ENCODE measurements around the gene KLHL41. TPM values are rescaled to one million over a fixed set of nuclear protein-coding genes. Genes with fewer than 3 reads are reported as not detected.

KLHL41 gene
- total RNA-seq, 6 donors from 2014 or later, result 0.40 to 3.1 (median 1.3) TPM; not detected in 1

DNA sequence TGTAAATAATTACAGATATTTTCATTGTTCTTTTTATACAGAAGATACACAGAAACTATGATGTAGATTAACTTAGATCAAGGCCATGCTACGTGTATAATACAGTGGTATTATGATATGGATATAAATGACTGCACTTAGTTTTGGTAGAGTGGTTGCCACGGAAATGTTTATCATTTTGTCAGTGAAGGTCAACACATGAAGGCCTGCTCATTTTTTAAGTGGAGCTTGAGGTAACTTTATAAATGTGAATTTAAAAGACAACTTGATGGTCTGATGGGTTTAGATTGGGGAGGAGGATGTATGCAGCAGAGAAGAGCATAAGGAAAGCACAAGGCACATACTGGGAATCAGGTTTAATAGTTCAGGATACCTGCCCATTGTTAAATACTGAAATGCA lies 44.6 kb upstream of the KLHL41 start:
- no peaks in the 10 kb centered on the region for H3K9me3 ChIP-seq
- H3K4me3 ChIP-seq, result no peak overlapping the region
- WGBS, 2 donors, result 62 to 65% methylated on average over 2 of the region's 2 CpGs
- DNase-seq (no peak), ATAC-seq (ENCODE audit: low FRiP score in 2 of 2) (no peak)
- H3K27ac ChIP-seq, result no peak overlapping the region
- no peaks in the 10 kb centered on the region for H3K36me3 ChIP-seq
- H3K4me1 ChIP-seq, result no peaks in the 10 kb centered on the region
- no peaks in the 10 kb centered on the region for H3K27me3 ChIP-seq
- no peak for TF ChIP-seq EP300 (IDR thresholded peaks at IDR 0.05)
- TF ChIP-seq, protein P1, sequence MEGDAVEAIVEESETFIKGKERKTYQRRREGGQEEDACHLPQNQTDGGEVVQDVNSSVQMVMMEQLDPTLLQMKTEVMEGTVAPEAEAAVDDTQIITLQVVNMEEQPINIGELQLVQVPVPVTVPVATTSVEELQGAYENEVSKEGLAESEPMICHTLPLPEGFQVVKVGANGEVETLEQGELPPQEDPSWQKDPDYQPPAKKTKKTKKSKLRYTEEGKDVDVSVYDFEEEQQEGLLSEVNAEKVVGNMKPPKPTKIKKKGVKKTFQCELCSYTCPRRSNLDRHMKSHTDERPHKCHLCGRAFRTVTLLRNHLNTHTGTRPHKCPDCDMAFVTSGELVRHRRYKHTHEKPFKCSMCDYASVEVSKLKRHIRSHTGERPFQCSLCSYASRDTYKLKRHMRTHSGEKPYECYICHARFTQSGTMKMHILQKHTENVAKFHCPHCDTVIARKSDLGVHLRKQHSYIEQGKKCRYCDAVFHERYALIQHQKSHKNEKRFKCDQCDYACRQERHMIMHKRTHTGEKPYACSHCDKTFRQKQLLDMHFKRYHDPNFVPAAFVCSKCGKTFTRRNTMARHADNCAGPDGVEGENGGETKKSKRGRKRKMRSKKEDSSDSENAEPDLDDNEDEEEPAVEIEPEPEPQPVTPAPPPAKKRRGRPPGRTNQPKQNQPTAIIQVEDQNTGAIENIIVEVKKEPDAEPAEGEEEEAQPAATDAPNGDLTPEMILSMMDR (IDR thresholded peaks at IDR 0.05), result no peak
- no peak for TF ChIP-seq POLR2A (IDR thresholded peaks at IDR 0.05)
- TF ChIP-seq POLR2AphosphoS5 (IDR thresholded peaks at IDR 0.05), result no peak

DNA sequence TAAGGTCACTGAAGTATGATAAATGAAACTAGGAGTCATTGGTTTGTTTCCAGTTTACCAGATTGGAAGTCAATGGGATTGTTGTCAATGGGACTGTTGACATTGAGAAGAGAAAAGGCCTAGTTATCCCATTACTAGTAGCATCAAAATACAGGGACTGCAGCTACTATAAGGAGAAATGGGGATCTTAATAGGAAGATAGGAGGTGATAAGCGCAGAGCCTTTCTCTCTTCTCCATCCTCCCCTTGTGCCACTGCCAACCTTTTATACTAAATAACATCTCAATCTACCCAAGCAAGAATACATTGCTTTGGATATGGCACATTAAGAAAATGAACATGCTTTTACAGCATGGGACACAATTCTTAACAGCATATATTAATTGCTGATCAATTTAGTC lies 40.7 kb upstream of the KLHL41 start:
- no peak overlapping the region for H3K27ac ChIP-seq
- no peak for ATAC-seq (ENCODE audit: low FRiP score in 2 of 2)
- no peaks in the 10 kb centered on the region for H3K4me1 ChIP-seq
- H3K9me3 ChIP-seq, result no peaks in the 10 kb centered on the region
- DNase-seq, result no peak
- no peaks in the 10 kb centered on the region for H3K36me3 ChIP-seq
- no peaks in the 10 kb centered on the region for H3K27me3 ChIP-seq
- WGBS, 2 donors, result 89 to 95% methylated on average over 1 of the region's 1 CpG
- no peak for TF ChIP-seq POLR2A (IDR thresholded peaks at IDR 0.05)
- TF ChIP-seq, protein P1 (IDR thresholded peaks at IDR 0.05), result no peak
- no peak for TF ChIP-seq POLR2AphosphoS5 (IDR thresholded peaks at IDR 0.05)
- TF ChIP-seq EP300 (IDR thresholded peaks at IDR 0.05), result no peak
- H3K4me3 ChIP-seq, result no peak overlapping the region

DNA sequence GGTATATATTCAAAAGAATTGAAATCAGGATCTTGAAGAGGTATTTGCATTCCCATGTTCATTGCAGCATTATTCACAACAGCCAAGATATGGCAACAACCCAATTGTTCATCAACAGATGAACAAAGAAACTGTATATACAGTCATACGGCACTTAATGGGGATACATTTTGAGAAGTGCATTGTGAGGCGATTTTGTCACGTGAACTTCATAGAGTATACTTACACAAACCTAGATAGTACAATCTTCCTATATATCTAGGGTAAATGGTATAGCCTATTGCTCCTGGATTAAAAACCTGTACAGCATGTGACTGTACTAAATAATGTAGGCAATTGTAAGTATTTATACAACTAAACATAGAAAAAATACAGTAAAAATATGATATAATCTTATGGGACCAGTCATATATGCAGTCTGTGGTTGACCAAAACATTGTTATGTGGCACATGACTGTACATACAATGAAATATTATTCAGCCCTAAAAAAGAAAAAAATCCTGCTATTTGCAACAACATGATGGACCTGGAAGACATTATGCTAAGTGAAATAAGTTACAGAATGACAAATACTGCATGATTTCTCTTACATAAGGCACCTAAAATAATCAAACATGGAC lies 39.4 kb upstream of the KLHL41 start:
- H3K27me3 ChIP-seq, result no peaks in the 10 kb centered on the region
- H3K4me3 ChIP-seq, result no peak overlapping the region
- no peak overlapping the region for H3K27ac ChIP-seq
- TF ChIP-seq, protein P1 (IDR thresholded peaks at IDR 0.05), result no peak
- WGBS, 2 donors, result 62 to 70% methylated on average over 3 of the region's 3 CpGs
- no peaks in the 10 kb centered on the region for H3K9me3 ChIP-seq
- DNase-seq, result no peak
- H3K36me3 ChIP-seq, result no peaks in the 10 kb centered on the region
- H3K4me1 ChIP-seq, result no peaks in the 10 kb centered on the region
- no peak for ATAC-seq (ENCODE audit: low FRiP score in 2 of 2)

DNA sequence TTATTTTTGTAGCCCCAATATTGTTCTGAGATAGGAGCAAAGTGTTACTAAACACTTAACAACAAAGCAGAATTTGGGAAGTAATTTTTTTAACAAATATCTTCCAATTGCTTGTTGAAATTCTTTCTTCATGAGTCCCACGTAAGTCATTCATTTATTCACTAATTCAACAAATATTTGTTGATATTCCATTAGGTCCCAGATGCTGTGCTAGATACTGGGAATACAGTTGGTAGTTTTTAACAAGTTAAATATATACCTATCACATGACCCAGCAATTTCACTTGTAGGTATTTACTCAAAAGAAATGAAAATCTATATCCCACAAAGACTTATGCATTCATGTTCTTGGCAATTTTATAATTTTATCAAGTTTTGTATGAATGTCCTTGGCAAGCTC lies 37.3 kb upstream of the KLHL41 start:
- ATAC-seq (ENCODE audit: low FRiP score in 2 of 2), result no peak
- Histone ChIP-seq H3K27me3 (no peaks in the 10 kb centered on the region), H3K9me3 (no peaks in the 10 kb centered on the region), H3K36me3 (no peaks in the 10 kb centered on the region), H3K27ac (no peak overlapping the region), H3K4me3 (no peak overlapping the region), H3K4me1 (no peaks in the 10 kb centered on the region)
- WGBS, 2 donors, result 77 to 84% methylated on average over 1 of the region's 1 CpG
- DNase-seq, result no peak
- no peak for TF ChIP-seq EP300 (IDR thresholded peaks at IDR 0.05)
- TF ChIP-seq POLR2A (IDR thresholded peaks at IDR 0.05), result no peak
- TF ChIP-seq, protein P1 (IDR thresholded peaks at IDR 0.05), result no peak
- no peak for TF ChIP-seq POLR2AphosphoS5 (IDR thresholded peaks at IDR 0.05)

DNA sequence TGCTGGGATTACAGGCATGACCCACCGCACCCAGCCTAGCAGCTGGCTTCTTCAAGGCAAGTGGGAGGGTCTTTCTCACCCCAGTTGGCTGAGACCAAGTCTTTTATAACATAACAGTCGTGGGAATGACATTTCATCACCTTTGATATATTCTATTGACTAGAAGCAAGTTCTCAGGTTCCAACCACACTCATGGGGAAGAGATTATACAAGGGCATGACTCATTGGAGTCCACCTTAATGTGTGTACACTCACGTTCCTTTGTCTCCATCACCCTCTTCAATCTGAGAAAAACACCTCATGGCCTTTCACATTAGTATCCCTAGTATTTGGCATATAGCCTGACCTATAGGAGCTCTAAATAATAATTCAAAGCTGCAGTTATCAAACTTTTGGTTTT lies 33.0 kb upstream of the KLHL41 start:
- no peaks in the 10 kb centered on the region for H3K36me3 ChIP-seq
- TF ChIP-seq EP300 (IDR thresholded peaks at IDR 0.05) (no peak), POLR2AphosphoS5 (IDR thresholded peaks at IDR 0.05) (no peak), POLR2A (IDR thresholded peaks at IDR 0.05) (no peak)
- TF ChIP-seq, protein P1 (IDR thresholded peaks at IDR 0.05), result no peak
- H3K4me3 ChIP-seq, result no peak overlapping the region
- DNase-seq (no peak), ATAC-seq (ENCODE audit: low FRiP score in 2 of 2) (no peak)
- peaks cover 0 to 8% (median 4%) of the 10 kb centered on the region in 4 donors for H3K4me1 ChIP-seq
- H3K27me3 ChIP-seq, result no peaks in the 10 kb centered on the region
- 75 to 83% methylated on average over 3 of the region's 3 CpGs for WGBS, 2 donors
- H3K27ac ChIP-seq, result no peak overlapping the region
- no peaks in the 10 kb centered on the region for H3K9me3 ChIP-seq

Data from upper lobe of left lung (tissue), 6 donors.